Measurements from ENCODE around the gene ZMYND15. TPM values are rescaled to one million over a fixed set of nuclear protein-coding genes. Genes with fewer than 3 reads are reported as not detected.
A peak's percentile ranks its signal among the peaks of the same experiment; 100 is the strongest.

ZMYND15 gene
- polyA plus RNA-seq, 1 donor (not counting 4 experiments of a cell fraction or from before 2014, with no cell fraction given), result 0.25 TPM

DNA sequence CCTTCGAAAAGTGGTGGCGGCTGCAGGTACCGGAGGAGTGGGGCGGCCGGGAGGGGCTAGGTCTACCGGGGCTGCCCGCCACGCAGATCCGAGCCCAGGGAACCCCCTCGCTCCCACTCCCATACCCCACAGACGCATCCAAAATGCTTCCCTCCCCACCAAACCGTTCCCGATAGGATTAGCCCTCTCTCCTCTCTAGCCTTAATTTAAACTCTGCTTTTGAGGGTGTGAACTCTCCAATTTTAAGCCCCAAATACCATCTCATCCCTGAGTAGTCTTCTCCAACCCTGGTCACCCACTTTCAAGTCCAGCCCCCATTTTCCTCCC lies 355 bp downstream of the ZMYND15 start:
- H3K9me3 ChIP-seq (ENCODE audit: control insufficient read depth, low read depth, low read length), result no peaks in the 10 kb centered on the region
- DNase-seq (ENCODE audit: low read depth, low spot score), result no peak
- peak overlapping the region; percentile 76 for H3K9ac ChIP-seq (ENCODE audit: control insufficient read depth, extremely low read depth, insufficient read depth, low read length)
- TF ChIP-seq, protein P1, sequence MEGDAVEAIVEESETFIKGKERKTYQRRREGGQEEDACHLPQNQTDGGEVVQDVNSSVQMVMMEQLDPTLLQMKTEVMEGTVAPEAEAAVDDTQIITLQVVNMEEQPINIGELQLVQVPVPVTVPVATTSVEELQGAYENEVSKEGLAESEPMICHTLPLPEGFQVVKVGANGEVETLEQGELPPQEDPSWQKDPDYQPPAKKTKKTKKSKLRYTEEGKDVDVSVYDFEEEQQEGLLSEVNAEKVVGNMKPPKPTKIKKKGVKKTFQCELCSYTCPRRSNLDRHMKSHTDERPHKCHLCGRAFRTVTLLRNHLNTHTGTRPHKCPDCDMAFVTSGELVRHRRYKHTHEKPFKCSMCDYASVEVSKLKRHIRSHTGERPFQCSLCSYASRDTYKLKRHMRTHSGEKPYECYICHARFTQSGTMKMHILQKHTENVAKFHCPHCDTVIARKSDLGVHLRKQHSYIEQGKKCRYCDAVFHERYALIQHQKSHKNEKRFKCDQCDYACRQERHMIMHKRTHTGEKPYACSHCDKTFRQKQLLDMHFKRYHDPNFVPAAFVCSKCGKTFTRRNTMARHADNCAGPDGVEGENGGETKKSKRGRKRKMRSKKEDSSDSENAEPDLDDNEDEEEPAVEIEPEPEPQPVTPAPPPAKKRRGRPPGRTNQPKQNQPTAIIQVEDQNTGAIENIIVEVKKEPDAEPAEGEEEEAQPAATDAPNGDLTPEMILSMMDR (optimal IDR thresholded peaks at IDR 0.05 in 1 of 3, IDR thresholded peaks at IDR 0.05 in 1 of 3, conservative IDR thresholded peaks at IDR 0.05 in 1 of 3; ENCODE audit: extremely low read depth in 1 of 3, insufficient read depth in 2 of 3, low read length in 3 of 3), result no peak
- no peak for TF ChIP-seq EZH2 (IDR thresholded peaks at IDR 0.05; ENCODE audit: low read length)
- H3K36me3 ChIP-seq (ENCODE audit: control insufficient read depth in 2 of 2, extremely low read depth in 1 of 2, insufficient read depth in 2 of 2, low read length in 2 of 2), result no peaks in the 10 kb centered on the region
- H3K4me2 ChIP-seq (ENCODE audit: control insufficient read depth, extremely low read depth, insufficient read depth, low read depth, low read length), result peak overlapping the region; percentile 96
- H3K9me1 ChIP-seq (ENCODE audit: control insufficient read depth, extremely low read depth, insufficient read depth, low read length), result peaks cover 2% of the 10 kb centered on the region
- H3K79me2 ChIP-seq (ENCODE audit: control insufficient read depth, insufficient read depth, low read length), result no peaks in the 10 kb centered on the region
- no peak overlapping the region for H3K27ac ChIP-seq (ENCODE audit: control insufficient read depth, insufficient read depth, low read length)
- no peak for FAIRE-seq
- peak overlapping the region; percentile 27 for H2AFZ ChIP-seq (ENCODE audit: control insufficient read depth, low read length)
- H3K4me1 ChIP-seq (ENCODE audit: control insufficient read depth, extremely low read depth, insufficient read depth, low read length), result peaks cover 14% of the 10 kb centered on the region
- H4K20me1 ChIP-seq (ENCODE audit: control insufficient read depth, extremely low read depth, insufficient read depth, low read length), result no peaks in the 10 kb centered on the region
- H3K27me3 ChIP-seq (ENCODE audit: control insufficient read depth, extremely low read depth, insufficient read depth, low read length), result peaks cover 17% of the 10 kb centered on the region
- dilution Hi-C loops (cut with MboI; ENCODE audit: extremely low pct_ligation_motif_present, low sequenced_read_pairs), result no loop called here
- H3K4me3 ChIP-seq (ENCODE audit: control insufficient read depth in 2 of 3, extremely low read depth in 1 of 3, insufficient read depth in 2 of 3, low read depth in 1 of 3, low read length in 3 of 3), result peak overlapping the region; percentile 61 to 76 (median 74)

GRCh38 chr17:4740584-4740983 lies 951 bp downstream of the ZMYND15 start:
- dilution Hi-C loops (cut with MboI; ENCODE audit: extremely low pct_ligation_motif_present, low sequenced_read_pairs), result no loop called here
- Histone ChIP-seq H3K4me3 (ENCODE audit: control insufficient read depth in 2 of 3, extremely low read depth in 1 of 3, insufficient read depth in 2 of 3, low read depth in 1 of 3, low read length in 3 of 3) (no peak overlapping the region), H3K27me3 (ENCODE audit: control insufficient read depth, extremely low read depth, insufficient read depth, low read length) (peaks cover 20% of the 10 kb centered on the region), H3K4me2 (ENCODE audit: control insufficient read depth, extremely low read depth, insufficient read depth, low read depth, low read length) (no peak overlapping the region), H3K9me1 (ENCODE audit: control insufficient read depth, extremely low read depth, insufficient read depth, low read length) (peaks cover 2% of the 10 kb centered on the region), H3K27ac (ENCODE audit: control insufficient read depth, insufficient read depth, low read length) (no peak overlapping the region), H3K9me3 (ENCODE audit: control insufficient read depth, low read depth, low read length) (no peaks in the 10 kb centered on the region), H3K4me1 (ENCODE audit: control insufficient read depth, extremely low read depth, insufficient read depth, low read length) (peaks cover 14% of the 10 kb centered on the region), H3K36me3 (ENCODE audit: control insufficient read depth in 2 of 2, extremely low read depth in 1 of 2, insufficient read depth in 2 of 2, low read length in 2 of 2) (no peaks in the 10 kb centered on the region), H2AFZ (ENCODE audit: control insufficient read depth, low read length) (no peak overlapping the region), H3K9ac (ENCODE audit: control insufficient read depth, extremely low read depth, insufficient read depth, low read length) (no peak overlapping the region), H4K20me1 (ENCODE audit: control insufficient read depth, extremely low read depth, insufficient read depth, low read length) (no peaks in the 10 kb centered on the region), H3K79me2 (ENCODE audit: control insufficient read depth, insufficient read depth, low read length) (no peaks in the 10 kb centered on the region)
- DNase-seq (ENCODE audit: low read depth, low spot score), result no peak
- no peak for TF ChIP-seq EZH2 (IDR thresholded peaks at IDR 0.05; ENCODE audit: low read length)
- TF ChIP-seq, protein P1 (optimal IDR thresholded peaks at IDR 0.05 in 1 of 3, IDR thresholded peaks at IDR 0.05 in 1 of 3, conservative IDR thresholded peaks at IDR 0.05 in 1 of 3; ENCODE audit: extremely low read depth in 1 of 3, insufficient read depth in 2 of 3, low read length in 3 of 3), result no peak
- FAIRE-seq, result no peak

All from keratinocyte (primary cell).